Hepatocyte (in vitro differentiated cells): ENCODE data around the gene LOXHD1. TPM values are rescaled to one million over a fixed set of nuclear protein-coding genes. Genes with fewer than 3 reads are reported as not detected.

ENCODE experiments used
- DNase-seq: peaks from one replicate; pipeline ENCODE4 v3.0.0-alpha.2; 2016; ENCODE audit warnings: low spot score
- H2AFZ ChIP-seq: fragments of 200-600 bp; sonication (generic); 2 replicates; pipeline ENCODE4 v1.6.0; 2016; ENCODE audit warnings: antibody characterized with exemption, mild to moderate bottlenecking
- H3K27ac ChIP-seq: fragments of 200-600 bp; sonication (generic); 2 replicates; pipeline ENCODE4 v1.5.1; 2016; ENCODE audit warnings: mild to moderate bottlenecking
- H3K27me3 ChIP-seq: fragments of 200-600 bp; sonication (generic); 2 replicates; pipeline ENCODE4 v1.6.1; 2016
- H3K36me3 ChIP-seq: fragments of 200-600 bp; sonication (generic); replicated peaks from 2 replicates; pipeline ENCODE4 v1.5.1; 2016; ENCODE audit warnings: low read depth; ENCODE audit not compliant: insufficient read depth
- H3K4me1 ChIP-seq: fragments of 200-600 bp; sonication (generic); 2 replicates; pipeline ENCODE4 v1.5.1; 2016; ENCODE audit warnings: mild to moderate bottlenecking, moderate library complexity; ENCODE audit not compliant: insufficient read depth
- H3K4me2 ChIP-seq: fragments of 200-600 bp; sonication (generic); 2 replicates; pipeline ENCODE4 v1.6.0; 2016
- H3K4me3 ChIP-seq: fragments of 200-600 bp; sonication (generic); 2 replicates; pipeline ENCODE4 v1.5.1; 2016; ENCODE audit warnings: mild to moderate bottlenecking
- H3K79me2 ChIP-seq: fragments of 200-600 bp; sonication (generic); 2 replicates; pipeline ENCODE4 v1.6.0; 2017; ENCODE audit warnings: mild to moderate bottlenecking
- H3K9me2 ChIP-seq: fragments of 200-600 bp; sonication (generic); replicated peaks from 2 replicates; pipeline ENCODE4 v1.6.0; 2017; ENCODE audit warnings: mild to moderate bottlenecking; ENCODE audit not compliant: insufficient read depth
- H3K9me3 ChIP-seq: fragments of 200-600 bp; sonication (generic); 2 replicates; pipeline ENCODE4 v1.5.1; 2016; ENCODE audit warnings: low read depth, mild to moderate bottlenecking
- H4K20me1 ChIP-seq: fragments of 200-600 bp; sonication (generic); 2 replicates; pipeline ENCODE4 v1.6.0; 2016; ENCODE audit warnings: mild to moderate bottlenecking; ENCODE audit not compliant: insufficient read depth, poor library complexity, severe bottlenecking
- EZH2 ChIP-seq: fragments of 200-600 bp; sonication (generic); IDR thresholded peaks from 2 replicates; pipeline ENCODE4 v1.6.1; 2016; ENCODE audit warnings: antibody characterized with exemption, mild to moderate bottlenecking, borderline replicate concordance
- EZH2phosphoT487 ChIP-seq: fragments of 200-600 bp; sonication (generic); IDR thresholded peaks from one replicate; pipeline ENCODE4 v1.6.1; 2018; ENCODE audit warnings: antibody characterized with exemption, mild to moderate bottlenecking, low read depth, moderate library complexity; ENCODE audit not compliant: unreplicated experiment, severe bottlenecking
- WGBS: methylation state at CpG from one replicate; pipeline ENCODE4 v1.1.6; 2016; ENCODE audit warnings: low lambda C conversion rate; ENCODE audit errors: missing lambda C conversion rate; 5-methylcytosine and 5-hydroxymethylcytosine counted together
- polyA plus RNA-seq: library from polyadenylated mRNA; unstranded; fragments of >200 nt; fragmentation: Nextera tagmentation; extraction: Ambion mirVana; gene quantifications from 2 replicates; pipeline ENCODE4 v1.2.1, GENCODE V29; 2016
- total RNA-seq: library from RNA; depleted of rRNA; stranded (reverse); fragments of >200 nt; gene quantifications from 2 replicates; pipeline ENCODE4 v1.2.3, GENCODE V29; 2014
- TF ChIP-seq, protein P1 (sequence below): fragments of 200-600 bp; sonication (generic); IDR thresholded peaks from 2 replicates; pipeline ENCODE4 v1.5.1; 2016; ENCODE audit warnings: antibody characterized with exemption, mild to moderate bottlenecking; ENCODE audit not compliant: poor library complexity

LOXHD1 gene
- total and polyA plus RNA-seq, 2 experiments from 2014 or later: not detected

DNA sequence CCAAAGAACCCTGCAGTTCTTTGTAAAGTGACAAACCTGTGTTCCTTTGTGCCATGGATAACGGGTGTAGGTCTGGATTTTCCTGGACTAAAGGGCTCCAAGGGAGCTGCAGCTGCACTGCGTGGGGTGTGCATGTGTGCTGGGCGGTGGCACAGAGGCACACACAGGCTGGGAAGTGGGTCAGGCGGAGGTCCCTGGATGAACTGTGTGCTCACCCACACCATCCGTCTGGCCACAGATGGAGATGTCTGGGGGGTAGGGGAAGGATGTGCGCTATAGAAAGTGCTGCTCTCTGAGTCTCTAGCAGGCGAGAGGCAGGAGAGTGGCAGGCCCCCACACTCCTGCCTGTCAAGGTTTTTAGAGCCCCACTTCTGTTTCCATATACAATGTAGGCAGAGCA lies 137.2 kb downstream of the LOXHD1 start:
- H3K4me3 ChIP-seq: no peak overlapping the region
- H3K9me3 ChIP-seq: no peaks in the 10 kb centered on the region
- H3K27me3 ChIP-seq: no peaks in the 10 kb centered on the region
- H3K4me1 ChIP-seq: no peaks in the 10 kb centered on the region
- H3K4me2 ChIP-seq: no peak overlapping the region
- no peaks in the 10 kb centered on the region for H4K20me1 ChIP-seq
- no peak for DNase-seq
- H3K9me2 ChIP-seq: no peaks in the 10 kb centered on the region
- 88% methylated on average over 7 of the region's 7 CpGs for WGBS
- H3K79me2 ChIP-seq: no peaks in the 10 kb centered on the region
- TF ChIP-seq EZH2 (no peak), EZH2phosphoT487 (no peak)
- TF ChIP-seq, protein P1, sequence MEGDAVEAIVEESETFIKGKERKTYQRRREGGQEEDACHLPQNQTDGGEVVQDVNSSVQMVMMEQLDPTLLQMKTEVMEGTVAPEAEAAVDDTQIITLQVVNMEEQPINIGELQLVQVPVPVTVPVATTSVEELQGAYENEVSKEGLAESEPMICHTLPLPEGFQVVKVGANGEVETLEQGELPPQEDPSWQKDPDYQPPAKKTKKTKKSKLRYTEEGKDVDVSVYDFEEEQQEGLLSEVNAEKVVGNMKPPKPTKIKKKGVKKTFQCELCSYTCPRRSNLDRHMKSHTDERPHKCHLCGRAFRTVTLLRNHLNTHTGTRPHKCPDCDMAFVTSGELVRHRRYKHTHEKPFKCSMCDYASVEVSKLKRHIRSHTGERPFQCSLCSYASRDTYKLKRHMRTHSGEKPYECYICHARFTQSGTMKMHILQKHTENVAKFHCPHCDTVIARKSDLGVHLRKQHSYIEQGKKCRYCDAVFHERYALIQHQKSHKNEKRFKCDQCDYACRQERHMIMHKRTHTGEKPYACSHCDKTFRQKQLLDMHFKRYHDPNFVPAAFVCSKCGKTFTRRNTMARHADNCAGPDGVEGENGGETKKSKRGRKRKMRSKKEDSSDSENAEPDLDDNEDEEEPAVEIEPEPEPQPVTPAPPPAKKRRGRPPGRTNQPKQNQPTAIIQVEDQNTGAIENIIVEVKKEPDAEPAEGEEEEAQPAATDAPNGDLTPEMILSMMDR: no peak
- H3K36me3 ChIP-seq: no peaks in the 10 kb centered on the region
- no peak overlapping the region for H2AFZ ChIP-seq
- H3K27ac ChIP-seq: no peak overlapping the region

DNA sequence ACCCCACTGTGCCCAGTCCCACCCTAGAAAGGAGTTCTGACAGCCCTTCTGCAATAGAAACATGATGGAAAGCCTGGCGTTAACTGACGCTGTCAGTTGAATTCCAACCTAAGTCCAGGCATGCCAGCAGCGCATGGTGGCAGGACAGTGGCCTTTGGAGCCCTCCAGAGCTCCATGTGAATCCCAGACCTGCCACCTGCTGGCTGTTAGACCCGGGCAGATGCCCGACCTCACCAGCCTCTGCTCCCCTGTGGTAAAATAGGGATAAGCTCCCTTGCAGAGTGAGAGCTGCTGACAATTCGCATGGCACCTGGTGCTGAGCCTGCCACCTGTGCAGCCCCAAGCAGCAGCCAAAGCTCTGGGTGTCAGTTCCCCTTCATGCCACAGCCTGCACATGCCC lies 138.6 kb downstream of the LOXHD1 start:
- WGBS: 54% methylated on average over 6 of the region's 6 CpGs

DNA sequence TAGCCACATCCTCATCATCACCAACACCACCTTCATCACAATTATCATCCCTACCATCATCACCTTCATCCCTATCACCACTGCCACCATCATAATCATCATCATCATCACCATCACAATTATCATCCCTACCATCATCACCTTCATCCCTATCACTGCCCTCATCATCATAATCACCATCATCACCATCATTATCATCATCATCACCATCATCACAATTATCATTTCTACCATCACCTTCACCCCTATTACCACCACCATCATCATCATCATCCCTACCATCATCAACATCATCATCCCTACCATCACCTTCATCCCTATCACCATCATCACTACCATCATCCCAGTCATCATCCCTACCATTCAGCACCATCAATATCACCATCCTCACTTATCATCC lies 140.5 kb downstream of the LOXHD1 start:
- H3K27me3 ChIP-seq: no peaks in the 10 kb centered on the region
- TF ChIP-seq EZH2 (no peak), EZH2phosphoT487 (no peak)
- TF ChIP-seq, protein P1: no peak
- H3K4me1 ChIP-seq: no peaks in the 10 kb centered on the region
- H3K79me2 ChIP-seq: no peaks in the 10 kb centered on the region
- no peak overlapping the region for H3K27ac ChIP-seq
- H3K4me3 ChIP-seq: no peak overlapping the region
- no peak for DNase-seq
- H3K9me3 ChIP-seq: no peaks in the 10 kb centered on the region
- no peaks in the 10 kb centered on the region for H3K9me2 ChIP-seq
- no peak overlapping the region for H2AFZ ChIP-seq
- no peak overlapping the region for H3K4me2 ChIP-seq
- no peaks in the 10 kb centered on the region for H4K20me1 ChIP-seq
- H3K36me3 ChIP-seq: no peaks in the 10 kb centered on the region

More for the DNA sequence above, 138.6 kb downstream of the LOXHD1 start:
- Histone ChIP-seq H3K27ac (no peak overlapping the region), H3K9me3 (no peaks in the 10 kb centered on the region), H3K4me2 (no peak overlapping the region), H3K79me2 (no peaks in the 10 kb centered on the region), H3K9me2 (no peaks in the 10 kb centered on the region), H3K4me3 (no peak overlapping the region), H4K20me1 (no peaks in the 10 kb centered on the region), H3K36me3 (no peaks in the 10 kb centered on the region), H3K27me3 (no peaks in the 10 kb centered on the region), H3K4me1 (no peaks in the 10 kb centered on the region), H2AFZ (no peak overlapping the region)
- no peak for TF ChIP-seq EZH2phosphoT487
- TF ChIP-seq, protein P1: no peak
- no peak for TF ChIP-seq EZH2
- no peak for DNase-seq

DNA sequence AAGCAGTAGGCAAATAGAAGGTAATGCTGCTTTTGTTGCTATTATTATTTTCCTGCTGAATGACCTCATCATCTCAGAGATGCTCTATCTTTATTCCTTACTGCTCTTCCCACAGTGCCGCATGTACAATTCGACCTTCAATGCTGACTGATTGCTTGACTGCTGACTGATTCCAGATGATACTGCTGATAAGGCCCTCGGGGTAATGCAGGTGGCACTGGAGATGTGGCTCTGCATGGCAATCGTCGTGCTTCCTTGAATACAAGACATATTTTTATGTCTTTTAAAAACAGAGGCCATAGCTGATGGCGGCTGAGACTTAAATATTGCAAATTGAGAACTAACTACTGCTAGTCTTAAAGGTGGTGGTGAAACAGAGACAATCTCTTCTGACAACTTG lies 146.6 kb downstream of the LOXHD1 start:
- Histone ChIP-seq H3K27ac (no peak overlapping the region), H3K9me2 (no peaks in the 10 kb centered on the region), H3K36me3 (no peaks in the 10 kb centered on the region), H3K4me3 (no peak overlapping the region), H4K20me1 (no peaks in the 10 kb centered on the region), H3K9me3 (no peaks in the 10 kb centered on the region), H3K79me2 (no peaks in the 10 kb centered on the region), H3K4me2 (no peak overlapping the region), H3K4me1 (no peaks in the 10 kb centered on the region), H3K27me3 (no peaks in the 10 kb centered on the region), H2AFZ (no peak overlapping the region)
- WGBS: 79% methylated on average over 6 of the region's 6 CpGs
- no peak for TF ChIP-seq EZH2phosphoT487
- TF ChIP-seq, protein P1: no peak
- no peak for TF ChIP-seq EZH2
- no peak for DNase-seq
